PC-9 (cell line): ENCODE measurements around the gene SYNE1. TPM values are rescaled to one million over a fixed set of nuclear protein-coding genes. Genes with fewer than 3 reads are reported as not detected.

ENCODE experiments used
- BruUV-seq: library from RNA; stranded (reverse); fragments of 400-500 nt; replicated peaks from 2 replicates; lab custom pipeline; 2021; lab: Mats Ljungman, UMichigan
- CTCF ChIA-PET: fragments of 300-600 bp; sonication (Branson Sonifier 250); formaldehyde crosslinking; loops from one replicate; lab custom pipeline; 2022; ENCODE audit warnings: antibody characterized with exemption; lab: Charles Lee
- POLR2A ChIA-PET: fragments of 300-600 bp; sonication (Branson Sonifier 250); formaldehyde crosslinking; loops from one replicate; lab custom pipeline; 2022; ENCODE audit warnings: antibody characterized with exemption; ENCODE audit not compliant: unreplicated experiment; lab: Charles Lee
- DNase-seq, 2 experiments: peaks; one replicate each; pipeline versions ENCODE4 v3.0.0 to v3.0.0-alpha.2; 2015 to 2022; ENCODE audit warnings: mixed read lengths in 1 of 2
- H2AFZ ChIP-seq: fragments of 200-600 bp; sonication (generic); 2 replicates; pipeline ENCODE4 v1.8.1; 2017; ENCODE audit warnings: antibody characterized with exemption
- H3F3A ChIP-seq: fragments of 200-600 bp; sonication (generic); 2 replicates; pipeline ENCODE4 v1.8.1; 2017; ENCODE audit warnings: antibody characterized with exemption, mild to moderate bottlenecking, low read depth; ENCODE audit not compliant: insufficient read depth
- H3K27ac ChIP-seq: fragments of 200-600 bp; sonication (generic); 2 replicates; pipeline ENCODE4 v1.6.1; 2016; ENCODE audit warnings: mixed run types
- H3K27me3 ChIP-seq: fragments of 200-600 bp; sonication (generic); 2 replicates; pipeline ENCODE4 v1.6.1; 2016; ENCODE audit warnings: low read depth, mixed run types; ENCODE audit not compliant: insufficient read depth
- H3K36me3 ChIP-seq: fragments of 200-600 bp; sonication (generic); 2 replicates; pipeline ENCODE4 v1.6.1; 2016; ENCODE audit warnings: low read depth, mixed run types
- H3K4me1 ChIP-seq: fragments of 200-600 bp; sonication (generic); replicated peaks from 2 replicates; pipeline ENCODE4 v1.6.1; 2016; ENCODE audit warnings: mixed run types; ENCODE audit not compliant: insufficient read depth
- H3K4me2 ChIP-seq: fragments of 200-600 bp; sonication (generic); 2 replicates; pipeline ENCODE4 v1.6.1; 2017; ENCODE audit warnings: mixed run types
- H3K4me3 ChIP-seq: fragments of 200-600 bp; sonication (generic); 2 replicates; pipeline ENCODE4 v1.6.1; 2016; ENCODE audit warnings: mixed run types
- H3K79me2 ChIP-seq: fragments of 200-600 bp; sonication (generic); 2 replicates; pipeline ENCODE4 v1.6.1; 2017; ENCODE audit warnings: low read depth, mixed run types
- H3K9me2 ChIP-seq: fragments of 200-600 bp; sonication (generic); 2 replicates; pipeline ENCODE4 v1.8.1; 2017; ENCODE audit warnings: mild to moderate bottlenecking; ENCODE audit not compliant: insufficient read depth
- H3K9me3 ChIP-seq: fragments of 200-600 bp; sonication (generic); 2 replicates; pipeline ENCODE4 v1.8.1; 2016; ENCODE audit warnings: low read depth; ENCODE audit not compliant: insufficient read depth
- H4K20me1 ChIP-seq: fragments of 200-600 bp; sonication (generic); 2 replicates; pipeline ENCODE4 v1.8.1; 2017; ENCODE audit not compliant: insufficient read depth
- CTCF ChIP-seq: fragments of 200-600 bp; sonication (generic); conservative IDR thresholded peaks from 2 replicates; pipeline ENCODE4 v1.6.1; 2017; ENCODE audit warnings: mixed run types, antibody characterized with exemption, mild to moderate bottlenecking, moderate library complexity
- EZH2 ChIP-seq: fragments of 200-600 bp; sonication (generic); IDR thresholded peaks from 2 replicates; pipeline ENCODE4 v1.8.0; 2017; ENCODE audit warnings: antibody characterized with exemption, low read depth
- intact Hi-C: fragments of 100-400 bp; cut with micrococcal nuclease; formaldehyde crosslinking; loops from one replicate; pipeline ENCODE4 v1.10.0; 2022; ENCODE audit not compliant: unreplicated experiment
- total RNA-seq: library from RNA; stranded (reverse); gene quantifications from 2 replicates; pipeline ENCODE4 v1.2.3, GENCODE V29; 2021

SYNE1 gene
- total RNA-seq, 1 experiment from 2014 or later = 13.4 TPM

- Histone ChIP-seq H4K20me1 (no peaks in the 10 kb centered on the region), H3K9me3 (no peaks in the 10 kb centered on the region), H3K27me3 (no peaks in the 10 kb centered on the region), H3K79me2 (no peaks in the 10 kb centered on the region), H2AFZ (no peak overlapping the region), H3K9me2 (no peaks in the 10 kb centered on the region; the same call in 1 of the 2 replicates), H3K36me3 (no peaks in the 10 kb centered on the region), H3K4me1 (no peaks in the 10 kb centered on the region), H3K27ac (no peak overlapping the region), H3K4me3 (no peak overlapping the region), H3K4me2 (no peak overlapping the region), H3F3A (no peaks in the 10 kb centered on the region)
- DNase-seq = no peak
- no TSS peak for BruUV-seq
- POLR2A ChIA-PET = no interaction called here
- CTCF ChIA-PET = no interaction called here
- no peak for TF ChIP-seq CTCF
- no peak for TF ChIP-seq EZH2
- intact Hi-C loops = loop anchor here (10.0 kb wide), 1 partner anchor 188 kb away; no protein-coding TSS in a partner anchor
Observed at GRCh38 chr6:152673236-152673635, 36.1 kb upstream of the SYNE1 start.

- Histone ChIP-seq H3F3A (no peaks in the 10 kb centered on the region), H3K9me3 (no peaks in the 10 kb centered on the region), H3K4me2 (no peak overlapping the region), H3K9me2 (no peaks in the 10 kb centered on the region; the same call in 1 of the 2 replicates), H4K20me1 (no peaks in the 10 kb centered on the region), H3K27ac (no peak overlapping the region), H3K27me3 (no peaks in the 10 kb centered on the region), H3K4me3 (no peak overlapping the region), H3K36me3 (no peaks in the 10 kb centered on the region), H3K79me2 (no peaks in the 10 kb centered on the region), H2AFZ (no peak overlapping the region), H3K4me1 (no peaks in the 10 kb centered on the region)
- intact Hi-C loops = loop anchor here (10.0 kb wide), 1 partner anchor 186 kb away; no protein-coding TSS in a partner anchor
- POLR2A ChIA-PET = no interaction called here
- no peak for TF ChIP-seq EZH2
- TF ChIP-seq CTCF = no peak
- CTCF ChIA-PET = no interaction called here
- no TSS peak for BruUV-seq
- no peak for DNase-seq
Observed at GRCh38 chr6:152671171-152671570, 34.0 kb upstream of the SYNE1 start.

- intact Hi-C loops = loop anchor here (1.0 to 10.0 kb wide), 2 partner anchors 118 to 185 kb away; no protein-coding TSS in a partner anchor
- no peak for DNase-seq
- ChIA-PET CTCF (interaction anchor here (0.5 to 0.8 kb wide), 2 partner anchors 117 to 344 kb away, joined by 3 to 5 read pairs; no protein-coding TSS in a partner anchor), POLR2A (no interaction called here)
- no peaks in the 10 kb centered on the region for H3K9me3 ChIP-seq
- H2AFZ ChIP-seq = no peak overlapping the region
- no peaks in the 10 kb centered on the region; the same call in 1 of the 2 replicates for H3K9me2 ChIP-seq
- no peaks in the 10 kb centered on the region for H3K79me2 ChIP-seq
- no peaks in the 10 kb centered on the region for H4K20me1 ChIP-seq
- no peak for TF ChIP-seq EZH2
- TF ChIP-seq CTCF = peak; percentile 50
- H3K4me1 ChIP-seq = no peaks in the 10 kb centered on the region
- no peak overlapping the region for H3K4me2 ChIP-seq
- no peaks in the 10 kb centered on the region for H3F3A ChIP-seq
- no peak overlapping the region for H3K4me3 ChIP-seq
- no peaks in the 10 kb centered on the region for H3K27me3 ChIP-seq
- BruUV-seq = no TSS peak
- H3K27ac ChIP-seq = no peak overlapping the region
- H3K36me3 ChIP-seq = no peaks in the 10 kb centered on the region
Observed at GRCh38 chr6:152669895-152670294, 32.7 kb upstream of the SYNE1 start.
